CD4-positive, alpha-beta memory T cell (primary cell): ENCODE measurements around the gene KIAA1549. TPM values are rescaled to one million over a fixed set of nuclear protein-coding genes. Genes with fewer than 3 reads are reported as not detected.
A peak's percentile ranks its signal among the peaks of the same experiment; 100 is the strongest.

Source experiments
- CTCF ChIA-PET: fragments of 350-600 bp; sonication (Branson Sonifier 250); formaldehyde crosslinking; loops from one replicate; lab custom pipeline; 2021; ENCODE audit warnings: inconsistent platforms; ENCODE audit not compliant: partially characterized antibody; lab: Charles Lee
- POLR2A ChIA-PET: fragments of 350-600 bp; sonication (Branson Sonifier 250); formaldehyde crosslinking; loops from one replicate; lab custom pipeline; 2021; ENCODE audit not compliant: partially characterized antibody; lab: Charles Lee
- DNase-seq, 5 donors: peaks; one replicate each; pipeline versions ENCODE4 v3.0.0 to v3.0.0-alpha.2; 2020 to 2022; ENCODE audit warnings: mixed read lengths in 1 of 5
- H3K27ac ChIP-seq: one replicate; pipeline ENCODE4 v1.7.0; 2013; ENCODE audit warnings: low read depth, low read length
- H3K27me3 ChIP-seq: 2 replicates; pipeline ENCODE4 v1.7.0; 2013; ENCODE audit warnings: mild to moderate bottlenecking, low read length, moderate library complexity; ENCODE audit not compliant: insufficient read depth
- H3K36me3 ChIP-seq: 2 replicates; pipeline ENCODE4 v1.7.0; 2013; ENCODE audit warnings: mild to moderate bottlenecking, low read length, moderate library complexity; ENCODE audit not compliant: insufficient read depth
- H3K4me1 ChIP-seq: 2 replicates; pipeline ENCODE4 v1.7.0; 2013; ENCODE audit warnings: mild to moderate bottlenecking, low read length, moderate library complexity; ENCODE audit not compliant: insufficient read depth
- H3K4me3 ChIP-seq, 2 donors: one replicate each; pipeline ENCODE4 v1.7.0; 2013; ENCODE audit warnings: low read length in 2 of 2, mild to moderate bottlenecking in 1 of 2
- H3K9me3 ChIP-seq, 2 donors: one replicate each; pipeline ENCODE4 v1.7.0; 2013; ENCODE audit warnings: low read length in 2 of 2, control low read depth in 1 of 2; ENCODE audit not compliant: control insufficient read depth in 1 of 2
- H3K27ac Mint-ChIP-seq, 7 donors: one replicate each; pipeline ENCODE4 v1.8.0; 2020 to 2021; ENCODE audit warnings: mixed read lengths in 7 of 7, mild to moderate bottlenecking in 6 of 7, inconsistent platforms in 3 of 7, moderate library complexity in 3 of 7
- H3K27me3 Mint-ChIP-seq, 2 donors: one replicate each; pipeline ENCODE4 v1.8.0; 2020 to 2021; ENCODE audit warnings: mixed read lengths in 2 of 2
- H3K36me3 Mint-ChIP-seq, 2 donors: one replicate each; pipeline ENCODE4 v1.8.0; 2020 to 2021; ENCODE audit warnings: mixed read lengths in 2 of 2, inconsistent platforms in 1 of 2, mild to moderate bottlenecking in 1 of 2
- H3K4me1 Mint-ChIP-seq, 4 donors: one replicate each; pipeline ENCODE4 v1.8.0; 2020 to 2021; ENCODE audit warnings: mixed read lengths in 4 of 4, mild to moderate bottlenecking in 1 of 4
- H3K4me3 Mint-ChIP-seq, 8 donors: one replicate each; pipeline ENCODE4 v1.8.0; 2020 to 2021; ENCODE audit warnings: mixed read lengths in 8 of 8, mild to moderate bottlenecking in 7 of 8, moderate library complexity in 6 of 8, inconsistent platforms in 3 of 8
- H3K9me3 Mint-ChIP-seq, 8 donors: one replicate each; pipeline ENCODE4 v1.8.0; 2020 to 2021; ENCODE audit warnings: mixed read lengths in 8 of 8, mild to moderate bottlenecking in 5 of 8, inconsistent platforms in 3 of 8, moderate library complexity in 1 of 8
- intact Hi-C: fragments of 100-400 bp; cut with micrococcal nuclease; formaldehyde crosslinking; loops from one replicate; pipeline ENCODE4 v1.15.1; 2023
- polyA plus RNA-seq, 2 donors: library from polyadenylated mRNA; unstranded; fragments of 300-500 nt; fragmentation: Illumina TruSeq; gene quantifications; one replicate each; pipeline ENCODE4 v1.2.3, GENCODE V29; 2021
- total RNA-seq, 2 experiments: library from RNA; stranded (reverse); gene quantifications; one replicate each; pipeline ENCODE4 v1.2.3, GENCODE V29; 2021

Gene KIAA1549
- total and polyA plus RNA-seq, 4 experiments from 2014 or later = 0.02 to 0.11 (median 0.06) TPM; not detected in 1

DNA sequence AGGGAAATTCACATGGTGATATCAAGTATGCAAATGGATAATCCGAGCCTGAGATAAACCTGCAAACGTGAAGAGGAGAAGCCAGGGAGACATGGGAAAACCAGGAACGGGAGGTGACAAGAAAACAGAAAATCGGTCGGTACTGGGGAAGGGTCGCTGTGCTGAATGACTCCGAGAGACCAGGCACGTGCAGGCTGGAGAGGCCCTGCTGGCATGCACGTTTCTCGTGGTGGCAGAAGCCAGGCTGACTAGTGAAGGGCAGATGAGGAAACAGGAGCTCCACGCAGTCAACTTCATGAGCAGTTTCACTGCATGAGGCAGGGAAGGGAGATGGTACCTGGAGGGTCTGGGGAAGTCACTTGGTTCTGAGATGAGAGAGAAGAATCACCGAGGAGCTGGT lies 48.3 kb downstream of the KIAA1549 start:
- DNase-seq = no peak
- Mint-ChIP-seq H3K27me3 (peaks cover 0 to 2% of the 10 kb centered on the region in 2 donors), H3K36me3 (no peaks in the 10 kb centered on the region), H3K4me3 (no peak overlapping the region), H3K4me1 (no peaks in the 10 kb centered on the region), H3K27ac (no peak overlapping the region), H3K9me3 (no peaks in the 10 kb centered on the region)
- Histone ChIP-seq H3K9me3 (no peaks in the 10 kb centered on the region), H3K4me1 (no peaks in the 10 kb centered on the region), H3K36me3 (no peaks in the 10 kb centered on the region), H3K27me3 (no peaks in the 10 kb centered on the region), H3K27ac (no peak overlapping the region), H3K4me3 (no peak overlapping the region)
- CTCF ChIA-PET = no interaction called here
- intact Hi-C loops = no loop called here
- POLR2A ChIA-PET = no interaction called here

GRCh38 chr7:138932427-138932826 lies 48.8 kb downstream of the KIAA1549 start:
- Histone ChIP-seq H3K4me3 (no peak overlapping the region), H3K9me3 (no peaks in the 10 kb centered on the region), H3K27ac (no peak overlapping the region), H3K36me3 (no peaks in the 10 kb centered on the region), H3K27me3 (no peaks in the 10 kb centered on the region), H3K4me1 (no peaks in the 10 kb centered on the region)
- ChIA-PET POLR2A (no interaction called here), CTCF (no interaction called here)
- intact Hi-C loops = no loop called here
- no peak overlapping the region for H3K4me3 Mint-ChIP-seq
- no peak for DNase-seq
- H3K36me3 Mint-ChIP-seq = no peaks in the 10 kb centered on the region
- H3K27ac Mint-ChIP-seq = no peak overlapping the region
- no peaks in the 10 kb centered on the region for H3K4me1 Mint-ChIP-seq
- H3K27me3 Mint-ChIP-seq = peaks cover 0 to 2% of the 10 kb centered on the region in 2 donors
- H3K9me3 Mint-ChIP-seq = no peaks in the 10 kb centered on the region

- Histone ChIP-seq H3K36me3 (no peaks in the 10 kb centered on the region), H3K4me3 (no peak overlapping the region), H3K27me3 (no peaks in the 10 kb centered on the region), H3K9me3 (no peaks in the 10 kb centered on the region), H3K4me1 (no peaks in the 10 kb centered on the region), H3K27ac (no peak overlapping the region)
- Mint-ChIP-seq H3K4me3 (no peak overlapping the region), H3K27me3 (peaks cover 0 to 2% of the 10 kb centered on the region in 2 donors), H3K27ac (no peak overlapping the region), H3K4me1 (no peaks in the 10 kb centered on the region), H3K36me3 (no peaks in the 10 kb centered on the region), H3K9me3 (no peaks in the 10 kb centered on the region)
- CTCF ChIA-PET = no interaction called here
- DNase-seq = no peak
- intact Hi-C loops = no loop called here
- POLR2A ChIA-PET = no interaction called here
These were observed 51.2 kb downstream of the KIAA1549 start for GRCh38 chr7:138929969-138930368.

DNA sequence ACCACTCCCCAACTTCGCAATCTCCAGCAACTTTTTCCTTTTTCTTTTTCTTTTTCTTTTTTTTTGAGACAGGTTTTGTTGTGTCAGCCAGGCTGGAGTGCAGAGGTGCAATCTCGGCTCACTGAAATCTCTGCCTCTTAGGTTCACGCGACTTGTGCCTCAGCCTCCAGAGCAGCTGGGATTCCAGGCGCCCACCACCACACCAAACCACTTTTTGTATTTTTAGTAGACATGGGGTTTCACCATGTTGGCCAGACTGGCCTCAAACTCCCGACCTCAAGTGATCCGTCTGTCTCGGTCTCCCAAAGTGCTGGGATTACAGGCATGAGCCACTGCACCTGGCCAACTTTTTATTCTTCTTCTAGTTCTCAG lies 55.0 kb downstream of the KIAA1549 start:
- Histone ChIP-seq H3K9me3 (no peaks in the 10 kb centered on the region), H3K27me3 (no peaks in the 10 kb centered on the region), H3K4me3 (no peak overlapping the region), H3K36me3 (no peaks in the 10 kb centered on the region), H3K4me1 (no peaks in the 10 kb centered on the region), H3K27ac (no peak overlapping the region)
- intact Hi-C loops = no loop called here
- H3K27ac Mint-ChIP-seq = no peak overlapping the region
- no peaks in the 10 kb centered on the region for H3K9me3 Mint-ChIP-seq
- DNase-seq = no peak
- no peaks in the 10 kb centered on the region for H3K36me3 Mint-ChIP-seq
- no peak overlapping the region for H3K4me3 Mint-ChIP-seq
- H3K4me1 Mint-ChIP-seq = no peaks in the 10 kb centered on the region
- ChIA-PET CTCF (interaction anchor here (1.0 kb wide), 1 partner anchor 40 kb away, joined by 3 read pairs; no protein-coding TSS in a partner anchor), POLR2A (no interaction called here)
- H3K27me3 Mint-ChIP-seq = peaks cover 0 to 2% of the 10 kb centered on the region in 2 donors

DNA sequence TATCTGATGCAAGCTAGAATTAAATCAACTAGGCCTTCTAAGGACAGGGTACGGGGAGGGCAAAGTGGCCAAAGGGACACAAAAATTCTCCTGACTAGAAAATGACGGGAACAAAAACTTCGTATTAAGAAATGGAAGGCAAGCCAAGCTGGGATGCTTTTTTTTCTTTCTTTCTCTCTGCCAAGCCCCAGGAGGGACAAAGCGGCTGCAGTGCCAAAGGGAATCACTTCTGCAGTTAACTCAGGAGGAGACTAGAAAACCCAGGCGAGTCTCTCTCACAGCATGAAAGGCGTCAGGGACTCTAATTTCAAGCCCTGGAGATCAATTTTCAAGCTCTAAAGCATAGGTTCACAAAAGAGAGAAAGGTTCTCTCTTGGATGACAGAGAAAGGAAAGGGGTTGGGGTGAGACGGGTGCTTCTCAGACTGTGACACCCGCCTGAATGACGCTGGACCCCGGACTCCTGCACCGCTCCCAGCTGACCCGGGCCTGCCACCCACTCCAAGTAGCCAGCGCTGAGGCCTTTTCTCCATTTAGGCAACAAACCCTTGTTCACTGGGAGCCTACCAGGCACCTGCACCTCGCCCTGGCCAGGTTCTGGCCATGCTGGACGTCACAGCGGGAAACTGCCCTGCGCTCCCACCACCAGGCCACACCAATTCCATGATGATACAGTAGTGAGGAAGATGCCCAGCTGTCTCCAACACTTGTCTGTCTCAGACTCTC lies 56.5 kb downstream of the KIAA1549 start:
- intact Hi-C loops = no loop called here

DNA sequence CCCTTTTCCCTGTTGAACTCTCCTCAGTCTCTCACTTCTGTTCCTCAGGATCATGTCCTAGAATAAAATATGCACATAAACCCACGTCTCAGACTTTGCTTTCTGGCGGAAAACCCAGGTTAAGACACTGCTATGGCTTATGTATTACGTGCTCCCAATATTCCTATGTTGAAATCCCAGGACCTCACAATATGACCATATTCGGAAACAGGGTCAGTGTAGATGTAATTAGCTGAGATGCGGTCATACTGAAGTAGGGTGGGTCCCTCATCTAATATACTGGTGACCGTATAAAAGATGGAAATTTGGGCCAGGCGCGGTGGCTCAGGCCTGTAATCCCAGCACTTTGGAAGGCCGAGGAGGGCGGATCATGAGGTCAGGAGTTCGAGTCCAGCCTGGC lies 59.9 kb downstream of the KIAA1549 start:
- Histone ChIP-seq H3K4me3 (no peak overlapping the region), H3K27me3 (no peaks in the 10 kb centered on the region), H3K4me1 (no peaks in the 10 kb centered on the region), H3K9me3 (no peaks in the 10 kb centered on the region), H3K36me3 (no peaks in the 10 kb centered on the region), H3K27ac (no peak overlapping the region)
- H3K27me3 Mint-ChIP-seq = no peaks in the 10 kb centered on the region
- DNase-seq = no peak
- H3K36me3 Mint-ChIP-seq = no peaks in the 10 kb centered on the region
- no peaks in the 10 kb centered on the region for H3K9me3 Mint-ChIP-seq
- ChIA-PET CTCF (interaction anchor here (1.1 kb wide), 1 partner anchor 35 kb away, joined by 3 read pairs; no protein-coding TSS in a partner anchor), POLR2A (no interaction called here)
- peaks cover 0 to 9% (median 4%) of the 10 kb centered on the region in 4 donors for H3K4me1 Mint-ChIP-seq
- H3K4me3 Mint-ChIP-seq = no peak overlapping the region
- no peak overlapping the region for H3K27ac Mint-ChIP-seq
- intact Hi-C loops = no loop called here

More for the DNA sequence above, 56.5 kb downstream of the KIAA1549 start:
- ChIA-PET CTCF (no interaction called here), POLR2A (no interaction called here)
- H3K36me3 ChIP-seq = no peaks in the 10 kb centered on the region
- no peaks in the 10 kb centered on the region for H3K27me3 Mint-ChIP-seq
- no peak for DNase-seq
- H3K4me1 Mint-ChIP-seq = peaks cover 0 to 9% (median 3%) of the 10 kb centered on the region in 4 donors
- no peak overlapping the region for H3K27ac Mint-ChIP-seq
- no peaks in the 10 kb centered on the region for H3K9me3 Mint-ChIP-seq
- no peaks in the 10 kb centered on the region for H3K27me3 ChIP-seq
- H3K4me1 ChIP-seq = no peaks in the 10 kb centered on the region
- H3K4me3 Mint-ChIP-seq = no peak overlapping the region
- no peaks in the 10 kb centered on the region for H3K36me3 Mint-ChIP-seq
- no peak overlapping the region for H3K4me3 ChIP-seq
- H3K9me3 ChIP-seq = no peaks in the 10 kb centered on the region
- H3K27ac ChIP-seq = no peak overlapping the region

DNA sequence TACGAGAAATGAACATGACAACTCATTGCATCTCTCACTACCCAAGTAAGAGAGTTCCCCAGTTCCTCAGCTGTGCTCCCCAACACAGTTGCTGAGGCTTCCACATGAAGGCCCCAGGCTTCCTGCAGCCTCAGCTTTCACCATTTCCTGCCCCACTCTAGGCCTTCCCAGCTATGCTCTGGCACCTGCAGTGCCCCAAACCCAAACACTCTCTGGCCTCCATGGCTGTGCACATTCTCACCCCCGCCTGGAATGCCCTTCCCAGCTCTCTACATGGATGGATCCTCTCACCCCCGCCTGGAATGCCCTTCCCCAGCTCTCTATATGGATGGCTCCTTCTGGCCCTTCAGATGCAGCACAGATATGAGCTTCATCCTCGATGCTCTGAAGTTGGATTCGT lies 61.3 kb downstream of the KIAA1549 start:
- ChIA-PET CTCF (interaction anchor here (0.6 kb wide), 1 partner anchor 93 kb away, joined by 3 read pairs; no protein-coding TSS in a partner anchor), POLR2A (no interaction called here)
- Mint-ChIP-seq H3K4me1 (peaks cover 0 to 9% (median 4%) of the 10 kb centered on the region in 4 donors), H3K9me3 (no peaks in the 10 kb centered on the region), H3K36me3 (no peaks in the 10 kb centered on the region), H3K4me3 (no peak overlapping the region), H3K27ac (peak overlapping the region in 1 of 7 donors; percentile 11), H3K27me3 (peaks cover 0 to 3% of the 10 kb centered on the region in 2 donors)
- intact Hi-C loops = no loop called here
- Histone ChIP-seq H3K27me3 (no peaks in the 10 kb centered on the region), H3K4me1 (no peaks in the 10 kb centered on the region), H3K27ac (no peak overlapping the region), H3K36me3 (no peaks in the 10 kb centered on the region), H3K9me3 (no peaks in the 10 kb centered on the region), H3K4me3 (no peak overlapping the region)
- DNase-seq = no peak
